GM21737 (cell line): ENCODE data around the gene SLC25A10.

Experiments used
- ATAC-seq: cut with Tn5 transposase; IDR thresholded peaks from one replicate; pipeline ENCODE4 v1.9.1; 2021; ENCODE audit warnings: mild to moderate bottlenecking, moderate library complexity; ENCODE audit not compliant: unreplicated experiment

The SLC25A10 gene

GRCh38 chr17:81741594-81742452, 29.7 kb downstream of the SLC25A10 start:
- ATAC-seq, result no peak
